ENCODE results near the gene WDR20.

WDR20 gene

GRCh38 chr14:102215071-102215470, 75.4 kb downstream of the WDR20 start:
- CTCF ChIA-PET, result interaction anchor here (1.6 kb wide), 1 partner anchor 100 kb away, joined by 6 read pairs; no protein-coding TSS in a partner anchor
- no peak for TF ChIP-seq CTBP1 (IDR thresholded peaks at IDR 0.05; ENCODE audit: borderline replicate concordance)
- no peak for TF ChIP-seq PKNOX1 (IDR thresholded peaks at IDR 0.05)
- TF ChIP-seq NFRKB (IDR thresholded peaks at IDR 0.05), result no peak
- TF ChIP-seq ZNF384 (IDR thresholded peaks at IDR 0.05), result no peak
- TF ChIP-seq TARDBP (IDR thresholded peaks at IDR 0.05), result no peak
- TF ChIP-seq SUZ12 (IDR thresholded peaks at IDR 0.05), result no peak
- no peak for TF ChIP-seq L3MBTL2 (conservative IDR thresholded peaks at IDR 0.05)
- TF ChIP-seq ARNT (IDR thresholded peaks at IDR 0.05), result no peak
- no peak for TF ChIP-seq HDGF (IDR thresholded peaks at IDR 0.05; ENCODE audit: borderline replicate concordance)
- no peak for TF ChIP-seq FOXA1 (IDR thresholded peaks at IDR 0.05)
- TF ChIP-seq BHLHE40 (IDR thresholded peaks at IDR 0.05; ENCODE audit: borderline replicate concordance), result no peak
- no peak for TF ChIP-seq ELF4 (IDR thresholded peaks at IDR 0.05)
- TF ChIP-seq LEF1 (IDR thresholded peaks at IDR 0.05; ENCODE audit: borderline replicate concordance), result no peak
- TF ChIP-seq FOXK2 (IDR thresholded peaks at IDR 0.05), result no peak
- no peak for TF ChIP-seq FOXM1 (IDR thresholded peaks at IDR 0.05; ENCODE audit: borderline replicate concordance)
- no peak for DNase-seq (ENCODE audit: extremely low spot score)
- POLR2A ChIA-PET, result interaction anchor here (0.5 to 1.4 kb wide), 3 partner anchors 58 to 99 kb away, joined by 3 read pairs; no protein-coding TSS in a partner anchor

GRCh38 chr14:102215576-102216250, 76.0 kb downstream of the WDR20 start:
- TF ChIP-seq HDGF (IDR thresholded peaks at IDR 0.05; ENCODE audit: borderline replicate concordance) (no peak), FOXK2 (IDR thresholded peaks at IDR 0.05) (no peak), TARDBP (IDR thresholded peaks at IDR 0.05) (no peak)
- ChIA-PET POLR2A (interaction anchor here (0.5 to 1.4 kb wide), 4 partner anchors 14 to 99 kb away, joined by 3 read pairs; no protein-coding TSS in a partner anchor), CTCF (interaction anchor here (1.6 kb wide), 1 partner anchor 99 kb away, joined by 6 read pairs; no protein-coding TSS in a partner anchor)
- DNase-seq (ENCODE audit: extremely low spot score), result no peak

GRCh38 chr14:102217399-102217798, 77.7 kb downstream of the WDR20 start:
- TF ChIP-seq FOXA1 (IDR thresholded peaks at IDR 0.05) (no peak), PKNOX1 (IDR thresholded peaks at IDR 0.05) (no peak), BHLHE40 (IDR thresholded peaks at IDR 0.05; ENCODE audit: borderline replicate concordance) (no peak), TARDBP (IDR thresholded peaks at IDR 0.05) (no peak)
- ChIA-PET CTCF (no interaction called here), POLR2A (no interaction called here)
- no peak for DNase-seq (ENCODE audit: extremely low spot score)

- ChIA-PET CTCF (no interaction called here), POLR2A (no interaction called here)
- TF ChIP-seq BHLHE40 (IDR thresholded peaks at IDR 0.05; ENCODE audit: borderline replicate concordance) (no peak), ZNF384 (IDR thresholded peaks at IDR 0.05) (no peak), CTBP1 (IDR thresholded peaks at IDR 0.05; ENCODE audit: borderline replicate concordance) (no peak), FOXM1 (IDR thresholded peaks at IDR 0.05; ENCODE audit: borderline replicate concordance) (no peak), L3MBTL2 (conservative IDR thresholded peaks at IDR 0.05) (no peak), FOXK2 (IDR thresholded peaks at IDR 0.05) (no peak), LEF1 (IDR thresholded peaks at IDR 0.05; ENCODE audit: borderline replicate concordance) (no peak), PKNOX1 (IDR thresholded peaks at IDR 0.05) (no peak), FOXA1 (IDR thresholded peaks at IDR 0.05) (no peak), ARNT (IDR thresholded peaks at IDR 0.05) (no peak), HDGF (IDR thresholded peaks at IDR 0.05; ENCODE audit: borderline replicate concordance) (no peak), TARDBP (IDR thresholded peaks at IDR 0.05) (no peak)
- DNase-seq (ENCODE audit: extremely low spot score), result no peak
Observed at GRCh38 chr14:102217987-102218421, 78.3 kb downstream of the WDR20 start.

GRCh38 chr14:102218688-102219087, 79.0 kb downstream of the WDR20 start:
- no peak for DNase-seq (ENCODE audit: extremely low spot score)
- no peak for TF ChIP-seq HDGF (IDR thresholded peaks at IDR 0.05; ENCODE audit: borderline replicate concordance)
- no peak for TF ChIP-seq ZNF384 (IDR thresholded peaks at IDR 0.05)
- TF ChIP-seq ELF4 (IDR thresholded peaks at IDR 0.05), result no peak
- no peak for TF ChIP-seq FOXA1 (IDR thresholded peaks at IDR 0.05)
- TF ChIP-seq LEF1 (IDR thresholded peaks at IDR 0.05; ENCODE audit: borderline replicate concordance), result no peak
- no peak for TF ChIP-seq CTBP1 (IDR thresholded peaks at IDR 0.05; ENCODE audit: borderline replicate concordance)
- TF ChIP-seq FOXM1 (IDR thresholded peaks at IDR 0.05; ENCODE audit: borderline replicate concordance), result no peak
- ChIA-PET POLR2A (no interaction called here), CTCF (interaction anchor here (1.1 kb wide), 1 partner anchor 47 kb away, joined by 4 read pairs; no protein-coding TSS in a partner anchor)

- no peak for DNase-seq (ENCODE audit: extremely low spot score)
- no peak for TF ChIP-seq L3MBTL2 (conservative IDR thresholded peaks at IDR 0.05)
- no peak for TF ChIP-seq HDGF (IDR thresholded peaks at IDR 0.05; ENCODE audit: borderline replicate concordance)
- POLR2A ChIA-PET, result no interaction called here
- CTCF ChIA-PET, result interaction anchor here (1.1 kb wide), 1 partner anchor 46 kb away, joined by 4 read pairs; no protein-coding TSS in a partner anchor
Observed at GRCh38 chr14:102219316-102219715, 79.6 kb downstream of the WDR20 start.

- no peak for DNase-seq (ENCODE audit: extremely low spot score)
- ChIA-PET POLR2A (no interaction called here), CTCF (no interaction called here)
- TF ChIP-seq HDGF (IDR thresholded peaks at IDR 0.05; ENCODE audit: borderline replicate concordance) (no peak), PKNOX1 (IDR thresholded peaks at IDR 0.05) (no peak), FOXM1 (IDR thresholded peaks at IDR 0.05; ENCODE audit: borderline replicate concordance) (no peak), ZNF384 (IDR thresholded peaks at IDR 0.05) (no peak), BHLHE40 (IDR thresholded peaks at IDR 0.05; ENCODE audit: borderline replicate concordance) (no peak), L3MBTL2 (conservative IDR thresholded peaks at IDR 0.05) (no peak), NFRKB (IDR thresholded peaks at IDR 0.05) (no peak), ELF4 (IDR thresholded peaks at IDR 0.05) (no peak), SUZ12 (IDR thresholded peaks at IDR 0.05) (no peak)
Observed at GRCh38 chr14:102220031-102220430, 80.3 kb downstream of the WDR20 start.

Measured in HEK293T (cell line).